ENCODE results near the gene ZNF473.
"Not testable (repeated sequence)": the region's sequence is repeated elsewhere in the genome, so short reads cannot be mapped to it uniquely, and the experiment has no call there.

ZNF473 gene

DNA sequence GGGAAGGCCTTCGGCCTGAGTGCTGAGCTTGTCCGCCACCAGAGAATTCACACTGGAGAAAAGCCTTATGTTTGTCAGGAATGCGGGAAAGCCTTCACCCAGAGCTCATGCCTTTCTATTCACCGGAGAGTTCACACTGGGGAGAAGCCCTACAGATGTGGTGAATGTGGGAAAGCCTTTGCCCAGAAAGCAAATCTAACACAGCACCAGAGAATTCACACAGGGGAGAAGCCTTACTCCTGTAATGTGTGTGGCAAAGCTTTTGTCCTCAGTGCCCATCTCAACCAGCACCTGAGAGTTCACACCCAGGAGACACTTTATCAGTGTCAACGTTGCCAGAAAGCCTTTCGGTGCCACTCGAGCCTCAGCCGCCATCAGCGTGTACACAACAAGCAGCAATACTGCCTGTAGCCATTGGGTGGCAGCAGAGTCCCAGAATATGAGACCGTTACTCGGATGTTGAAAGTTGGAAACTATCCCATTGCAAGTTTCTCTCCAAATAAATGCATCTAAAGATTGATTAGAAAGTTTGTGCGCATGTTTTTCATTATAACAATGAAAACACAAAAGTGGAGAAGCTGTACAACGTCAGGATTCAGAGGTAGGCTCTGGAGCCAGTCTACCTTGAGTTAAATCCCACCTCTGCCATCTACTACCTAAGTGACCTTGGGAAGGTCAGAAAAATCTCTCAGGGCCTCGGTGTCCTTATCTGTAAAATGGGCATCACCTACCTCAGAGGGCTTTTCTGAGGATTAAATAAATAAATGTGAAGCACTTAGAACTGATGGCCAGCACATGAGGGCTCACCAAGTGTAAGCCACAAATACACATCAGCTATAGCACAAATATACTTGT lies 21.1 kb downstream of the ZNF473 start:
- DNase-seq: peak; percentile 59 to 95 (median 80)
- intact Hi-C loops (cut with DNase I): no loop called here

DNA sequence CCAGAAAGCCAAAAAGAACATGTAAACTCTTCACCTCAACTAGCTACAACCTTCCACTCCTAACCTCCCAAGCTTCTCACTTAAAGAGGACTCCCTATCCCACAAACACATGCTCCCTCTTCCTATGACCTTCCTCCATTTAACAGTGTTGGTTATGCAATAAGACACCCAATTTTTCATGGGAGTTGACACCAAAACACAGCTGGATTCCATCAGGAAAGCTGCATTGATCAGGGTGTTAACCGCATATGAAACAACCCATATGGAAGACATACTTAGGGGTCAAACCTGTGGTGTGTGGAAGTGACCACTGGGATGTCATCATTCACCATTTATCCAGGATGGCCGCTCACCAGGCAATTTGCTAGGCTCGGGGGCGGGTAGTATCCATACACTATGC lies 21.9 kb downstream of the ZNF473 start:
- intact Hi-C loops (cut with DNase I): no loop called here
- DNase-seq: no peak

DNA sequence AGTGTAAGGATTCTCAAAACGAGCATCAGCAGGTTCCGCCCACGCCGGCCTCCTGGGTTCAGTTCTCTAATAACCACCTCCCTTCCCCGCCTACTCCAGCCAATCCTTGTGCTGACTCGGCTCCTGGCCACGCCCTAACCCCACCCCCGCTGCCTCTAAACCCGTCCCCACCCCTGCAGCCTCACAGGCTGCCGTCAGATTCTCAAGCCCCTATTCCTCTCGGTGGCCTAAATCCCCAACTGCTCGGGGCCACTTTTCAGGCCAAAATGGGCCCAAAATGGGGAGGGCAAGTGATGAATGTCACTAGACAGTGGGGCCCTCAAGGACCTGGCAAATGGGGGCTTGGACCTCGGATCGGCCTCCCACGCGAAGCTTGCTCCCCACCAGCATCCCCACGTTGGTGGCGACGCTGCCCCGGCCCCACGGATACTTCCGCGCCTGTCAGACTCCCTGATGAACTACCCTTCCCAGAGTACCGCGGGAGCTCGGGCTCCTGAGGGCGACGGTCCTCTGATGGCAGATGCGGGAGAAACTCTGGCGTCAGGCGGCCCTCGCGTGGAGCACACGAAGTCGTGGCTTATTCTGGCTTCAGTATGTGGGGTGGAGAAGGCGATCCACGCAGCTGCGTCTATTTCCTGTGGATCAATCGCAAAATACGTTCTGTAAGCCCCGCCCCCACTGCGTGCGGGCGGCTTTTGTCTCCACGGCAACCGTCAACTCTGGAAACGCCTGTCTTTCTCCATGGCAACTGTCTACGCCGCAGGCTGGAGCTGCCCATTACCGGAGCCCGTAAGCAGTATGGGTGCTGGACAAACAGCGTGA lies 24.8 kb downstream of the ZNF473 start:
- intact Hi-C loops (cut with DNase I): no loop called here
- peak; percentile 72 to 98 (median 86) for DNase-seq

DNA sequence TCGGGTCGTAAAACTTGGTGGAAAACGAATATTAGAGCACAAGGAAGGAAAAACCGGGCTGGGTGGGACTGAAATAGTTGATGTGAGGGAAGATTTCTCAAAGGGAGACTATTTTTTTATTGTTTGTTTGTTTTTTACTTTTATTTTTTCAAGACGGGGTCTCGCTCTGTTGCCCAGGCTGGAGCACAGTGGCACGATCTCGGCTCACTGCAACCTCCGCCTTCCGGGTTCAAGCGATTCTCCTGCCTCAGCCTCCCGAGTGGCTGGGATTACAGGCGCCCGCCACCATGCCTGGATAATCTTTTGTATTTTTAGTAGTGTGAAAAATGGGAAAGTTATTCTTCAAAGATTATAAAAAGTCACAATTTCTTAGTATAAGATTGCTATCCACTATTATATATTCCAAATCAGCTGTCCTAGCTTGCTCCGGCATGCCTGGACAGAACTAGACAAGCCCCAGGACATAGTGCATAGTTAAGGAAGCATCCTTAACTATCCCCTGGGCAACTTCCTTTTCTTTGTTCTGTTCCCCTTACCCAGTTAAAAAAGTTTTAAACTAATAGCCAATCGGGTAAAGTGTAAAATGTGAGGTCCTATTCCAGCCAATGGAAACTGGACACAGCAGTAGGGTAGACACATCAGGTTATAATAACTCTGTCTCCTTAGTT lies 25.6 kb downstream of the ZNF473 start:
- intact Hi-C loops (cut with DNase I); DNase-seq: not testable (repeated sequence)

DNA sequence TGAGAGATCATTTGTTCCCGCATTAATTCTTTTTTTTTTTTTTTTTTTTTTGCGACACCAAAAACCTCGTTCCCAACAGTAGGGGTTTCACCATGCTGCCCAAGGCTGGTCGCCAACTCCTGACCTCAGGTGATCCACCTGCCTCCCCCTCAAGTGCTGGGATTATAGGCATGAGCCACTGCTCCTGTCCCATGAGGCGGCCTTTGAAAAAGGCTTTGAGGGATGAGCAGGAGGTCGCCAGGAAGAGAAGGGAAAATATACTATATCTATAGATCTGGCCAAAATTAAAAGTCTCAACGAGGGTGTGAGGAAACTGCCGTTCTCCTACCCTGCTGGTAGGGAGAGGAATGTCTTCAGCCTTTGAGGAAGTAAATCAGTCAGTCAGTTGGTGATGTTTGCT lies 26.2 kb downstream of the ZNF473 start:
- no peak for DNase-seq
- intact Hi-C loops (cut with DNase I): no loop called here

DNA sequence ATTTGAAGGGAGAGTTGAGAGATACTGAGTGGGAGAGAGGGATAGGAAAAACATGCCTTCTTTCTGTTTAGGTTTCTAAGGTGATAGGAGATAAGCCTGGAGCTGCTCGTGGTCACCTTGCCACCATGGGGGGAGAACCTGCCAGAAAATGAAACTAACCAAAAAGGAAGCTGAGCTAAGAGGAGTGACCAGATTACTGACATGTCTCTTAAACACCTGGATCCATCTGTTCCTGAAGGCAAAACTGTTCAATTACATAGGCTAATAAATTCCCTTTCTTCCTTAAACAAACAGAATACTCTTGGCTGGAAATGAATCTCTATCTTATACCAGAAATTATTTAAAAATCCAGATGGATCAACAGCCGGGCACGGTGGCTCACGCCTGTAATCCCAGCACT lies 27.3 kb downstream of the ZNF473 start:
- intact Hi-C loops (cut with DNase I): no loop called here
- DNase-seq: no peak

DNA sequence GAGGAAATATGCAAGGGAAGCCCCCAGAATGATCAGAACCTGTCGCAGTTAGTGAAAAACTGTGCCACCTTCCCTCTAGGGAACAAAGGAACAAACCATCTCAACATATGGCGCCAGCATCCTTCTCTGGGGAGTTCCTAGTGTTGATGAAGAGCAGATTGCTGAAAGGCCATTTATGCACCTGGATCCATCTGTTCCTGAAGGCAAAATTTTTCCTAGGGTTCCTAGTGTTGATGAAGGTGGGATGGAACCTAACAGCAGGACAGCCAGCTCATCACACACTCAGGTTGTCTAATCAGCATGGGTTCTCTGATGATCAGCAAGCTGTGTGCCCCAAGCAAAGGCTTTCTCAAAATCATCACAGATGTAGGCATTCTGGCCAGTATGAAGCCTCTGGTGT lies 32.6 kb downstream of the ZNF473 start:
- intact Hi-C loops (cut with DNase I): no loop called here
- DNase-seq: no peak

DNA sequence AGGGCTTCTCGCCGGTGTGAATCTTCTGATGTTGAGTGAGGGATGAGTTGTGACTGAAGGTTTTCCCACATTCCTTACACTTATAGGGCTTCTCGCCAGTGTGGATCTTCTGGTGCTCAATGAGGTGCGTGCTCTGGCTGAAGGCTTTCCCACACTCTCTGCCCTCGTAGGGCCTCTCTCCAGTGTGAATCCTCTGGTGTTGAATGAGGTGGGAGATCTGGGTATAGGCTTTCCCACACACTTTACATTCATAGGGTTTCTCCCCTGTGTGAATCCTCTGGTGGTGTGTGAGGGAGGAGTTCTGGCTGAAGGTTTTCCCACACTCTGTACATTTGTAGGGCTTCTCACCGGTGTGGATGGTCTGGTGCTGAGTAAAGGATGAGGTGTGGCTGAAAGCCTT lies 33.2 kb downstream of the ZNF473 start:
- DNase-seq: peak in 1 of 10 donors; percentile 10
- intact Hi-C loops (cut with DNase I): no loop called here

DNA sequence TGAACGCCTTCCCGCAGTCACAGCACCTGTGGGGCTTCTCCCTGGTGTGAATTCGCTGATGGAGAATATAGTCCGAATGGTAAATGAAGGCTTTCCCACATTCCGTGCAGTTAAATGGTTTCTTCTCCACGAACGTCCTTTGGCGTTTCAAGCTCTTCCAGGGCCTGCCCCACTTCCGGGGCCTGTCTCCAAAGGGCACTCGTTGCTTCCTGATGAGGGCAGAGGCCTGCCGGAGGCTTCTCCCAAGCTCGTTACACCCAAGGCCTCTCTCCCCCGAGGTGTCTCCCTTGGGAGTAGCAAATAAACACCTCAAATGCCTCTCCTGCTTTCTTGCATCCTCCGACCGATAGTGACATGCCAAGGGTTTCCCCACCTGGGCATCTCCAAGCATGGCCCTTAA lies 34.3 kb downstream of the ZNF473 start:
- DNase-seq: peak in 1 of 10 donors; percentile 69
- intact Hi-C loops (cut with DNase I): no loop called here

DNA sequence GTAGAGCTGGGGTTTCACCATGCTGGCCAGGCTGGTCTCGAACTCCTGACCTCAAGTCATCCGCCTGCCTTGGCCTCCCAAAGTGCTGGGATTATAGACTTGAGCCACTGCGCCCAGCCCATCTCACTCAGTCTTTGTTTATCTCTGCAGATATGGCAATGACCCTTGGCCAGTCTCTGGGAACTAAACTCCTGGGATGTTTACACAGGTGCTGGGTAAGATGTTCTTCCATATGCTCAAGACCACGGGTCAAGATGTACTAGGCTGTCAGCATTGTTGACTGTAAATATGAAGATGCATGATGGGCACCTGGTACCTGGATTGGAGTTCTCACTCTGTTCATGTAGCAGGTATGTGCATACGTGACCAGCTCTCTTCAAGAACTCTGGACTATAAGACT lies 35.8 kb downstream of the ZNF473 start:
- DNase-seq: peak in 1 of 10 donors; percentile 3
- intact Hi-C loops (cut with DNase I): no loop called here

DNA sequence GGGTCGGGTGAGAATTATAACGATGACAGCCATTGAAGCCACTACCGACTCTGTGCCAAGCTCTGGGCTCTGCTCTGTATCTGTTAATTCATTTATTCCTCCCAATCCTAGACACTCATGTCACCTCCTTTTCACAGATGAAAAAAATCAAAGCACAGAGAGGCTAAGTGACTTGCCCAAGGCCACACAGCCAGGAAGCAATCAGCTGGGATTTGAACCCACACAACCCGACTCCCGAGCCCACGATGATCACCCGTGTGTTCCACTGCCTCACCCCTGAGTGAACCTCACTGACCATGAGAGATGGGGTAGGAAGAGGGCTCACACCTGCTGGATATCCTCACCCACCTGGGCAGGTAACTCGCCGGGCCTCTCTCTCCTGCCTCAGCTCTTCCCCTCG lies 40.1 kb downstream of the ZNF473 start:
- DNase-seq: peak in 1 of 10 donors; percentile 15
- intact Hi-C loops (cut with DNase I): no loop called here

DNA sequence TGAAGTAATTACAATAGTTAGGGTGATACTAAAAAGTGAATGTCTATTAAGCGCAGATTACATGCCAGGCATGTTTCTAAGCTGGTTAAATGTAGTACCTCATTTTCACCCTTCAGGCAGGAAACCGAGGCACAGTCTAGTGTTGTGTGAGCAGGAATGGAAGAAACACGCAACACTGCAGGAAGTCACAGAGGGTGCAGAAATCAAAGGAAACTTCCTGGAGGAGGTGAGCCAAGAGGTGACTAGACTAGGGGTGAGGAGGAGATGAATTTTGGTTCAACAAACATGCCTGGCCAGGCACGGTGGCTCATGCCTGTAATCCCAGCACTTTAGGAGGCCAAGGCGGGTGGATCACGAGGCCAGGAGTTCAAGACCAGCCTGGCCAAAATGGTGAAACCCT lies 41.8 kb downstream of the ZNF473 start:
- DNase-seq: peak in 1 of 10 donors; percentile 41
- intact Hi-C loops (cut with DNase I): no loop called here

DNA sequence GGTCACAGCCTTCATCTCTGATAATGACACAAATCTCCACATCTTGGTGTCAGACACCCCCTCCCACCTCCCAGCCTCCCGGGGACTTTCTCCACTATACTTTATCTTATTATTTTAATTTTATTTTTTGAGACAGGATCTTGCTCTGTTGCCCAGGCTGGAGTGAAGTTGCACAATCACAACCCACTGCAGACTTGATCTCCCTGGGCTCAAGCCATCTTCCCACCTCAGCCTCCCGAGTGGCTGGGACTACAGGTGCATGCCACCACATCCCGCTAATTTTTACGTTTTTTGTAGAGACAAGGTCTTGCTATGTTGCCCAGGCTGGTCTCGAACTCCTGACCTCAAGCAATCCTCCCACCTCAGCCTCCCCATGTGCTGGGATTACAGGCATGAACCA lies 42.6 kb downstream of the ZNF473 start:
- intact Hi-C loops (cut with DNase I); DNase-seq: not testable (repeated sequence)

DNA sequence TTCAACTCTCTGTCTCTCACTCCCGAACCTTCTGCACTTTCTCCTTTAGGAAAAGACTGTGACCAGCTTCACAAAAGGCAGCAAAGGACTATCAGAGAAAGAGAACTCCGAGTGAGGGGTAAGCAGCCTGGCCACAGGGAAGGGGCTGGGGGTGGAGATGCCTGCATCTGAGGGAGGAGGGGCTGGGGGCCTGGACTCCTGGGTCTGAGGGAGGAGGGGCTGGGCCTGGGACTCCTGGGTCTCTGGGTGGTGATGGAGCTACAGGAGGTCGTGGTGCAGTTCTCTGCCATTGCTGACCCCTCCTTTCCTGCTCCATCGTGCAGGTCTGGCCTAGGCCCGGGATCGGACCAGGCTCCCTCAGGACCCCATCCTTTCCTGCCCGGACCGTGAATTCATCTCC lies 49.3 kb downstream of the ZNF473 start:
- intact Hi-C loops (cut with DNase I): not testable (repeated sequence)

DNA sequence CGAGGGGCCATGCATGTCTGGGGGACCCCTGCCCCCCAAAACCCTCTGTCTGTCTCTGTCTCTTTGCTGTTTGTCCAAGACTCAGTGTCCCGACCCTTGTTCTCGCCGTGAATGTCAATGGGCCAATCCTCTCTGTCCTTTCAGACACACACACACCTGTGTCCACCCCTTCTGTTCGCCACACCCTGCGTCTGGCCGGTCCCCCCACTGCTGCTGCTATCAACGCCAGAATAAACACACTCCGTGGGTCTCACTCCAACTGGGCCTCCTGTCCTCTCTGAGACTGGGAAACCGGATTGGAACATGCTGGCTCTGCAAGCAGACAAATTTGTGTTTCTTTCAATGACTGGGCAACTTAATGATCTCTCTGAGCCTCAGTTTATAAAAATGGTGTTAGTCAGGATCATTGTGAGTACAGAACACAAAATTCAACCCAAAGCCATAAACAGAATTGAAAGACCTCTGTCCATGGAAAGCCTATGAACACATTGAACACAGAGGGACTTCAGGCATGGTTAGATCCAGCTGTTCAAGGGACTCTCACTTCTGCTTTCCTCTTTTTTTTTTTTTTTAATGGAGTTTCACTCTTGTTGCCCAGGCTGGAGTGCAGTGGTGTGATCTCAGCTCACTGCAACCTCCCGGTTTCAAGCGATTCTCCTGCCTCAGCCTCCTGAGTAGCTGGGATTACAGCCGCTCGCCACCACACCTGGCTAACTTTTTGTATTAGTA lies 50.0 kb downstream of the ZNF473 start:
- intact Hi-C loops (cut with DNase I): not testable (repeated sequence)
- peak in 1 of 10 donors; percentile 75 for DNase-seq

More for the DNA sequence above, 49.3 kb downstream of the ZNF473 start:
- peak in 1 of 10 donors; percentile 33 for DNase-seq

DNA sequence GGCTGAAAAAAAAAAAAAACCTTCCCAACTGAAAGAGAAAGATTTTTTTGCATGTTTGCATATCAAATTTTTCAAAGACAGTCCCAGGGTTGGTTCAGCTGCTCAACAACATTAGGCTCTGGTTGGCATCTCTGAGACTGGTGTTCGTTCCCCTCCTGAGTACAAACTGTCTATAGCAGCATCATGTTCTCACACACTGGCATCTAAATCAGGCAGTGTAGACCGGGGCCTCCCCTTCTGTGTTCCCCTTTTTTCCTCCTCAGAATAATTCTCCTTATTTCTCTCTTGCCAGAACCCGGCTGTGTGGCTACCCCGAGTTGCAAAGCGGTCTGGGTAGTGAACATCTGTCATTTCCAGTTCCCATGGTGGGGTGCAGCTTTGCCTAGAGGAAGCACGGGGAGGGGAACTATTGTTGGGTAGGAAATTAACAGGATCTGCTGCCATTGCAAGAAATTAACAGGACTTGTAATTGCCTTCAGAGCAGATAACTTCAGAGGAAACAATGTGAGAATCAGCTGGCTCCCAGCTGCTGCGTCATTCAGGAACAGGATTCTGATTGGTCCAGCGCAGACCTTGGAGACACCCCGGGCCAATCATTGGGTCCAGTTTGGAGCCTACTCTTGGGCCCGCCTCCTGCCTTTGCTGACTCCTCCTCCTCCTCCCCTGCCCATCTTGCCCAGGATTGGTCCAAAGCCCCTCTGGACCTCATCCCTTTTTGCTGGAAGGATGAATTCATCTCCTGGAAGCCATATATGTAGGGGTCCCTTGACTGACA lies 51.0 kb downstream of the ZNF473 start:
- peak in 1 of 10 donors; percentile 42 for DNase-seq
- intact Hi-C loops (cut with DNase I): not testable (repeated sequence)

DNA sequence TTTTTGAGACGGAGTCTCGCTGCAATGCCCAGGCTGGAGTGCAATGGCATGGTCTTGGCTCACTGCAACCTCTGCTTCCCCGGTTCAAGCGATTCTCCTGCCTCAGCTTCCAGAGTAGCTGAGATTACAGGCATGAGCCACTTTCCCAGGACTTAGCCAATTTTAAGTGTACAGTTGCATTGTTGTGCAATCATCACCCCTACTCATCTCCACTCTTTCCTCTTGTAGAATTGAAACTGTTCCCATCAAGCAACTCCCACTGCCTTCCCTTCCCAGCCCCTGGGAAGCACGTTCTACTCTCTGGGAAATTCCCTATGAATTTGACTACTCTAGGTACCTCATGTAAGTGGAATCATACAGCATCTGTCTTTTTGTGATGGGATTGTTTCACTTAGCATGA lies 53.2 kb downstream of the ZNF473 start:
- DNase-seq; intact Hi-C loops (cut with DNase I): not testable (repeated sequence)

DNA sequence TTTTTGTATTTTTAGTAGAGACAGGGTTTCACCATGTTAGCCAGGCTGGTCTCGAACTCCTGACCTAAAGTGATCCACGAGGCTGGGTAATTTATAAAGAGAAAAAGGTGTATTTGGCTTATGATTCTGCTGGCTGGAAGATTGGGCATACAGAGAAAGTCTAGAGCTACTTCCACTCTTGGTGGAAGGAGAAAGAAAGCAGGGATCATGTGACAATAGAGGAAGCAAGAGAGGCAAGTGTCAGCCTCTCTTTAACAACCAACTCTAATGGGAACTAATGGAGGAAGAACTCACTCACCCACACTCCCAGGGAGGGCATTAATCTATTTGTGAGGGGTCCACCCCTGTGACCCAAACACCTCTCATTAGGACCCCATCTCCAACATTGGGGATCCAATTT lies 58.6 kb downstream of the ZNF473 start:
- intact Hi-C loops (cut with DNase I); DNase-seq: not testable (repeated sequence)

DNA sequence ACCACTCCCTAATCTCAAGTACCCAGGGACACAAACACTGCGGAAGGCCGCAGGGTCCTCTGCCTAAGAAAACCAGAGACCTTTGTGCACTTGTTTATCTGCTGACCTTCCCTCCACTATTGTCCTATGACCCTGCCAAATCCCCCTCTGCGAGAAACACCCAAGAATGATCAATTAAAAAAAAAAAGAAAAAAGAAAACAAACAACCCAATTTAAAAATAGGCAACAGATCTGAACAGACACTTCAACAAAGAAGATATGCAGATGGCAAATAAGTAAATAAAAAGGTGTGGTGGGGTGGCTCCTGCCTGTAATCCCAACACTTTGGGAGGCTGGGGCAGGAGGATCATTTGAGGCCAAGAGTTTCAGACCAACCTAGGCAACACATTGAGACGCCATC lies 61.3 kb downstream of the ZNF473 start:
- DNase-seq; intact Hi-C loops (cut with DNase I): not testable (repeated sequence)

Data from posterior cingulate gyrus (tissue), 11 donors.